ENCODE data around the gene RNF20.

RNF20 gene

GRCh38 chr9:101587332-101588043 is 53.8 kb downstream of the RNF20 start:
- no peak for DNase-seq (ENCODE audit: low spot score)

- peak; percentile 46 for DNase-seq (ENCODE audit: low spot score)
These were observed 56.4 kb downstream of the RNF20 start for GRCh38 chr9:101590074-101590473.

- DNase-seq (ENCODE audit: low spot score), result no peak
These were observed 57.2 kb downstream of the RNF20 start for GRCh38 chr9:101590901-101591300.

GRCh38 chr9:101591787-101592446 is 58.3 kb downstream of the RNF20 start:
- no peak for DNase-seq (ENCODE audit: low spot score)

GRCh38 chr9:101592788-101593187 is 59.1 kb downstream of the RNF20 start:
- DNase-seq (ENCODE audit: low spot score), result no peak

- no peak for DNase-seq (ENCODE audit: low spot score)
These were observed 59.7 kb downstream of the RNF20 start for GRCh38 chr9:101593345-101593744.

- DNase-seq (ENCODE audit: low spot score), result no peak
These were observed 61.1 kb downstream of the RNF20 start, which contains the start of gene PPP3R2 for GRCh38 chr9:101594796-101595195. TSS of gene PPP3R2 (minus strand) at chr9:101594969. CDS start at chr9:101594921, 48 bp downstream.

- DNase-seq (ENCODE audit: low spot score), result peak; percentile 41
These were observed 68.5 kb downstream of the RNF20 start for GRCh38 chr9:101601904-101602765.

GRCh38 chr9:101604296-101604695 is 70.6 kb downstream of the RNF20 start:
- no peak for DNase-seq (ENCODE audit: low spot score)

GRCh38 chr9:101605547-101605946 is 71.9 kb downstream of the RNF20 start:
- DNase-seq (ENCODE audit: low spot score), result no peak
